Fibroblast of mammary gland (primary cell): Measurements from ENCODE around the gene CDC42EP1.
A peak's percentile ranks its signal among the peaks of the same experiment; 100 is the strongest.

Experiments
- DNase-seq: peaks from one replicate; pipeline ENCODE4 v3.0.0-alpha.2; 2010; ENCODE audit warnings: low read depth
- H3K4me3 ChIP-seq: 2 replicates; pipeline ENCODE4 v1.5.1; 2011; ENCODE audit warnings: low read depth, mild to moderate bottlenecking, low read length, moderate library complexity; ENCODE audit not compliant: control insufficient read depth
- CTCF ChIP-seq: conservative IDR thresholded peaks from 2 replicates; pipeline ENCODE4 v1.5.1; 2011; ENCODE audit warnings: low read depth, low read length, inconsistent platforms; ENCODE audit not compliant: control insufficient read depth, insufficient read depth

The CDC42EP1 gene

DNA sequence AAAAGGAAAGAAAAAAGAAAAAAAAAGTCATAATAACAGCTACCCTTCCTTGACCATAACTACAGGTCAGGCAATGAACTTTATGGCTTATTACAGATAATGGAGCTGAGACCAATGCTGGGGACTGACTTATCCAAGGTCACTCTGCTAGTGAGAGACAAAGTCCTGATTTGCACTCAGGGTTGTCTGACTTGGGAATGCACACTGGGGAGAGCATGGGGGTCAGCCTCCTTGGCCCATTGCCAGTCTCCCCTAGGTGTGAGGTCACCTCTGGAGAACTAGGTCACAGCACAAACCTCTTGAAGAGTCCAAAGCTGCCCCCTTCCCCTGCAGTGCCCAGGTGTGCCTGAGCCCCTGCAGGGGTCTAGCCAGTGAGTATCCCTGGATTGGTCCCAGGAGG, 5.3 kb upstream of the CDC42EP1 start:
- no peak for DNase-seq
- TF ChIP-seq CTCF, result no peak
- H3K4me3 ChIP-seq, result no peak overlapping the region

GRCh38 chr22:37556710-37557109, 3.6 kb upstream of the CDC42EP1 start:
- TF ChIP-seq CTCF, result no peak
- DNase-seq, result no peak
- no peak overlapping the region for H3K4me3 ChIP-seq

DNA sequence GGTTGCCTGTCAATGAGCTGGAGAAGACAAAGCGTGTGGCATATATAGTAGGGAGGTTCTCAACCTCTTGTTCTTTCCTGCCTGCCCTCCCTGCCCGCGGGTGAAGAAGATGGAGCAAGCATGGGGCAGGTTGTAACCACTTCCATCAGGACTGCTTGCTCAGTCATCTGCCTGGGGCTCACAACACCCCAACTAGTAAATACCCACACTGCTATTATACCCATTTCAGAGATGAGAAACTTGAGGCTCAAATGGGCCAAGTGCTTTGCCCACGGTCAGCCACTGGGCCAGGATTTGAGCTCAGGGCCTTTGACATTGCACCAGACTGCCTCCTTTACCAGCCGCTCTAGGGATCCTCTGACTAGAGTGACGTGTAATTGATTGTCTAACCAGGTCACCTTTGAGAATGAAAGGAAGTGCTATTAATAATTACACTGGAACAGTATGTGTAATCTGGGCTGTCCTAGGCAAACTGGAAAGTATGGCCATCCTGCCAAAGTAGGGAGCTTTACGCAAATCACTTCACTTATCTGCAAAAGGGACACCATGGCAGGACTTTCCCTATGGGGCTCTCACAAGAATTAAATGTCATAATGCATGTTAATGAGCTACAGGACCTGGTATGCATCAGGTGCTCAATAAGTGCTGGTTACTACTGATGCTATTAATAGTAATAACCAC, 2.8 kb upstream of the CDC42EP1 start:
- DNase-seq, result no peak
- TF ChIP-seq CTCF, result no peak

DNA sequence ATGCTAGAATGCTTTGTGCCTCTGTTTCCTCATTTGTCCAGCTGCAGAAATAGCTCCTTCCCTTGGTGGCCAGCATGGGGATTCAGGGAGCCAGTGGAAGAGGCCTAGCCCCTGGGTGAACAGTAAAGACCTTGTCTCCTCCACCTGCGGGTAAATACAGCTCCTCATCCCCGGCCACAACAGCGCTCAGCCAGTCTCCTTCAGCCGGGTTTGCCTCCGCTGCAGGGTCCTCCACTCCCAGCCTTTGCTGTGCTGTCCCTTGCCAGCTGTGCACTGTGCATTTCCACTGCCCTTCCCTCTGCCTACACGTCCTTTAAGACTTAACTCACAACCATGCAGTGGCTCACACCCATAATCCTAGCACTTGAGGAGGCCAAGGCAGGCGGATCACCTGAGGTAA, 1.5 kb upstream of the CDC42EP1 start:
- DNase-seq, result no peak
- no peak overlapping the region for H3K4me3 ChIP-seq
- no peak for TF ChIP-seq CTCF

More for the DNA sequence above, 2.8 kb upstream of the CDC42EP1 start:
- no peak overlapping the region for H3K4me3 ChIP-seq

DNA sequence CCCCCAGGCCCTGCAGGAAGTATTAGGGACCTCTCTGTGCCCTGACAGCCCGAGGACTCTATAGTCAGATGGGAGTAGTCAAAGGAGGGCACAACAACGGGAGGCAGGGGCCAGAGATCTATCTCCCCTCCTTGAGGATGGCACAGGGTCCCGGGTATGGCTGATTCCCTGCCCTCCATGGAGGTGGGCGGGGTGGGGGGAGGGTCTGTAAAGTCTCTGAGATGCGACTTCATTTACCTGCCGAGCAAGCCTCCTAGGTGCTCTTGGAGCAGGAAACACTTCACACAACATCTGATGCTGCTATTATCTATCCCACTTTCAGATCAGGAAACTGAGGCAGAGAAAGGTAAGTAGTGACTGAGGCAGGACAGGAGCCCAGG, 769 bp upstream of the CDC42EP1 start:
- H3K4me3 ChIP-seq, result peak overlapping the region; percentile 23
- TF ChIP-seq CTCF, result no peak
- no peak for DNase-seq

- H3K4me3 ChIP-seq, result peak overlapping the region; percentile 79
- no peak for DNase-seq
- TF ChIP-seq CTCF, result no peak
These were observed 430 bp downstream of the CDC42EP1 start for GRCh38 chr22:37560608-37561211.
